GM12878 (cell line): ENCODE results near the gene PRKN. TPM values are rescaled to one million over a fixed set of nuclear protein-coding genes. Genes with fewer than 3 reads are reported as not detected.

Source experiments
- ATAC-seq: fragments of 200-7000 bp; cut with Tn5 transposase; 3 replicates; pipeline ENCODE4 v1.9.1; 2020; ENCODE audit warnings: mild to moderate bottlenecking, moderate library complexity
- BruUV-seq: library from RNA; stranded (reverse); fragments of 400-500 nt; replicated peaks from 2 replicates; lab custom pipeline; 2021; lab: Mats Ljungman, UMichigan
- CTCF ChIA-PET: fragments of 300-600 bp; sonication (Branson Sonifier 250); formaldehyde crosslinking; extraction: SDS; loops from one replicate; lab custom pipeline; 2021; ENCODE audit warnings: inconsistent platforms; lab: Yijun Ruan, JAX
- POLR2A ChIA-PET: fragments of 350-600 bp; formaldehyde crosslinking; extraction: SDS; loops from one replicate; lab custom pipeline; 2021; ENCODE audit warnings: inconsistent platforms; lab: Charles Lee
- RAD21 ChIA-PET: fragments of 300-600 bp; sonication (Branson Sonifier 250); formaldehyde crosslinking; loops from one replicate; lab custom pipeline; 2023; ENCODE audit warnings: antibody characterized with exemption; ENCODE audit not compliant: unreplicated experiment; lab: Charles Lee
- SMC1A ChIA-PET: fragments of 300-600 bp; sonication (Branson Sonifier 250); formaldehyde crosslinking; loops from one replicate; lab custom pipeline; 2023; ENCODE audit not compliant: unreplicated experiment, uncharacterized antibody; lab: Charles Lee
- DNase-seq: peaks from one replicate; pipeline ENCODE4 v3.0.0-alpha.2; 2011; ENCODE audit warnings: low read depth, low spot score
- FAIRE-seq: peaks from 3 replicates; lab custom pipeline; 2011; peaks lifted over from hg19 to GRCh38; lab: Jason Lieb, UNC
- H2AFZ ChIP-seq: 2 replicates; pipeline ENCODE4 v1.6.0; 2011; ENCODE audit warnings: low read depth, low read length, control low read depth; ENCODE audit not compliant: control insufficient read depth
- H3K27ac ChIP-seq: 2 replicates; pipeline ENCODE4 v1.5.1; 2011; ENCODE audit warnings: control low read depth; ENCODE audit not compliant: control insufficient read depth, insufficient read depth
- H3K27me3 ChIP-seq, 2 experiments: replicated peaks in 1 of 2; 2 replicates each; pipeline versions ENCODE4 v1.6.0 to v1.6.1; 2011; ENCODE audit warnings: low read length in 1 of 2; ENCODE audit not compliant: control insufficient read depth in 2 of 2, insufficient read depth in 2 of 2
- H3K36me3 ChIP-seq, 2 experiments: 2 replicates each; pipeline ENCODE4 v1.5.1; 2011; ENCODE audit warnings: low read length in 1 of 2; ENCODE audit not compliant: control insufficient read depth in 2 of 2, insufficient read depth in 2 of 2
- H3K4me1 ChIP-seq: 2 replicates; pipeline ENCODE4 v1.6.1; 2011; ENCODE audit warnings: mild to moderate bottlenecking, low read length, moderate library complexity, mixed read lengths; ENCODE audit not compliant: control insufficient read depth, insufficient read depth
- H3K4me2 ChIP-seq: 2 replicates; pipeline ENCODE4 v1.6.0; 2011; ENCODE audit warnings: control low read depth; ENCODE audit not compliant: control insufficient read depth, insufficient read depth
- H3K4me3 ChIP-seq: fragments of 200-600 bp; sonication (generic); 2 replicates; pipeline ENCODE4 v1.5.1; 2016
- H3K79me2 ChIP-seq: 2 replicates; pipeline ENCODE4 v1.6.0; 2011; ENCODE audit warnings: low read length; ENCODE audit not compliant: control insufficient read depth, insufficient read depth
- H3K9ac ChIP-seq: 2 replicates; pipeline ENCODE4 v1.8.0; 2011; ENCODE audit warnings: low read length, control low read depth, mixed read lengths; ENCODE audit not compliant: control insufficient read depth, insufficient read depth
- H3K9me3 ChIP-seq: replicated peaks from 3 replicates; pipeline ENCODE4 v1.5.1; 2011; ENCODE audit warnings: mild to moderate bottlenecking, low read length; ENCODE audit not compliant: control insufficient read depth, insufficient read depth
- H4K20me1 ChIP-seq: 2 replicates; pipeline ENCODE4 v1.6.0; 2011; ENCODE audit not compliant: control insufficient read depth, insufficient read depth
- BMI1 ChIP-seq: fragments of 450-650 bp; IDR thresholded peaks from 2 replicates; pipeline ENCODE4 v1.6.1; 2016; ENCODE audit warnings: mild to moderate bottlenecking, moderate library complexity, borderline replicate concordance
- FOXM1 ChIP-seq: IDR thresholded peaks from 2 replicates; pipeline ENCODE4 v1.6.1; 2012; ENCODE audit warnings: low read depth, mild to moderate bottlenecking, inconsistent platforms, low read length, moderate library complexity
- SKIL ChIP-seq: fragments of 450-650 bp; IDR thresholded peaks from 2 replicates; pipeline ENCODE4 v1.6.1; 2017; ENCODE audit warnings: mild to moderate bottlenecking, low read depth, inconsistent platforms; ENCODE audit not compliant: poor library complexity, severe bottlenecking
- STAT3 ChIP-seq: IDR thresholded peaks from 2 replicates; pipeline ENCODE4 v1.6.1; 2011; ENCODE audit warnings: low read depth, low read length, improper control_type of control experiment
- WRNIP1 ChIP-seq: IDR thresholded peaks from 2 replicates; pipeline ENCODE4 v1.6.1; 2011; ENCODE audit warnings: low read depth, low read length, improper control_type of control experiment, borderline replicate concordance
- WGBS: methylation state at CpG from one replicate; pipeline ENCODE4 v1.1.6; 2016; ENCODE audit warnings: low lambda C conversion rate; ENCODE audit not compliant: insufficient replicate concordance, insufficient coverage; ENCODE audit errors: missing lambda C conversion rate; 5-methylcytosine and 5-hydroxymethylcytosine counted together
- in situ Hi-C: fragments of 300-500 bp; cut with MboI; formaldehyde crosslinking; loops from 9 replicates; pipeline ENCODE4 v1.14.3; 2018; ENCODE audit warnings: mixed read lengths
- intact Hi-C: fragments of 100-400 bp; cut with micrococcal nuclease; formaldehyde crosslinking; loops from one replicate; pipeline ENCODE4 v1.14.2; 2022; ENCODE audit not compliant: unreplicated experiment
- polyA plus RNA-seq, 11 experiments: library from polyadenylated mRNA; depleted of rRNA in 4 of 11; unstranded in 6 of 11; stranded (reverse) in 5 of 11; fragments of >200 nt; fragmentation: Nextera tagmentation in 4 of 11; fragmentation: Illumina TruSeq in 1 of 11; extraction: Ambion mirVana in 4 of 11; extraction: Trizol in 1 of 11; gene quantifications; 1 replicate in 1 of 11; 2 replicates in 10 of 11; pipeline versions ENCODE4 v1.2.1 to v1.2.3, GENCODE V29; 2011 to 2016; ENCODE audit warnings: inconsistent platforms in 2 of 11, missing spikeins in 2 of 11, low read depth in 1 of 11
- total RNA-seq, 4 experiments: library from RNA; depleted of rRNA in 3 of 4; stranded (reverse); fragments of >200 nt in 3 of 4; fragmentation: Illumina TruSeq in 1 of 4; extraction: Trizol in 1 of 4; gene quantifications; 2 replicates each; pipeline versions ENCODE4 v1.2.1 to v1.2.3, GENCODE V29; 2013 to 2021

The PRKN gene
- total and polyA plus RNA-seq, 10 of the 15 experiments (the other 5 are each of a cell fraction or from before 2014, with no cell fraction given) = 0.06 to 0.09 TPM; not detected in 8

DNA sequence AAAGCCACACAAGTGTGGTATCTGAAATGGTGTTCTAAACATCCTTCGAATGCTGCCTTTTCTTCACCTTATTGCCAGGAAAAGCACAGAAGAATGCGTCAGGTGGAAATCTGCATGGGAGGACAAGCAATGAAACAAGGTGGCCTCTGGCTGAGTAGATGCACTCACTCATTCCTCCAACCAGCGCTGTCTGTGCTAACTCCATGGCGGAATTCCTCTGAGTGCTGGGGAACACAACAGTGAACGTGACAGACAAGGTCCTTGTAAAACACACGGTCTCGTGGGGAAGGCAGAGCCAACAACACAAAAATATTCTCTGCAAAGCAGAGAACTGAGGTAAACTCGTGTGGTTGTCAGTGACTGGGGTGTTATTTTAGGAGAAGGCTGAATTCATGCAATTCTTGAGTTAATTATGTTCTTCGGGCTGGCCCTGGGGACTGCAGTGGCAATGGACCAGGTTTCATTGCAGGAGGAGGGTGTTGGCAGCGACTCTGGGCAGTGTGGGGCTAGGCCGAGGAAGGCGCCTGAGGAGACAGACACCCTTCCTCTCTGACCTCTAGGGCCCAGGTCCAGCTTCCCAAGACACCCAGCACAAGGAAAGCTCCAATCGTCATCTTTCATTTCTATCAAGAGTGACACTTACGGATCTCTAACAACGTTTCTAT, 339.7 kb downstream of the PRKN start:
- no peak for TF ChIP-seq BMI1
- TF ChIP-seq FOXM1 = no peak
- no peak for TF ChIP-seq STAT3
- TF ChIP-seq SKIL = no peak
- TF ChIP-seq WRNIP1 = no peak
- Histone ChIP-seq H3K27ac (no peak overlapping the region), H3K9me3 (no peaks in the 10 kb centered on the region), H2AFZ (no peak overlapping the region), H3K9ac (no peak overlapping the region), H3K4me2 (no peak overlapping the region), H3K36me3 (no peaks in the 10 kb centered on the region), H4K20me1 (no peaks in the 10 kb centered on the region), H3K79me2 (no peaks in the 10 kb centered on the region), H3K4me1 (no peaks in the 10 kb centered on the region), H3K4me3 (no peak overlapping the region), H3K27me3 (no peaks in the 10 kb centered on the region)
- intact Hi-C loops = no loop called here
- CTCF ChIA-PET = no interaction called here
- SMC1A ChIA-PET = interaction anchor here (0.7 kb wide), 1 partner anchor 99 kb away, joined by 3 read pairs; no protein-coding TSS in a partner anchor
- POLR2A ChIA-PET = interaction anchor here (0.7 kb wide), 1 partner anchor 986 kb away, joined by 3 read pairs; no protein-coding TSS in a partner anchor
- no peak for DNase-seq
- in situ Hi-C loops = no loop called here
- RAD21 ChIA-PET = no interaction called here
- no TSS peak for BruUV-seq
- no peak for FAIRE-seq
- no peak for ATAC-seq
- WGBS = 23% methylated on average over 15 of the region's 15 CpGs
